Measurements from ENCODE around the gene ASB6. TPM values are rescaled to one million over a fixed set of nuclear protein-coding genes. Genes with fewer than 3 reads are reported as not detected.

ASB6 gene
- total RNA-seq, 1 experiment from 2014 or later, result 14.9 TPM

- Histone ChIP-seq H3K36me3 (peaks cover 84% of the 10 kb centered on the region), H3K27me3 (replicated peaks) (no peaks in the 10 kb centered on the region), H3K4me1 (replicated peaks) (peaks cover 21% of the 10 kb centered on the region), H3K27ac (no peak overlapping the region), H3K9me3 (replicated peaks) (no peaks in the 10 kb centered on the region), H3K4me3 (no peak overlapping the region)
- DNase-seq (ENCODE audit: low read depth in 1 of 2, low spot score in 2 of 2), result no peak
Observed at GRCh38 chr9:129633848-129634247, 8.1 kb downstream of the ASB6 start.

DNA sequence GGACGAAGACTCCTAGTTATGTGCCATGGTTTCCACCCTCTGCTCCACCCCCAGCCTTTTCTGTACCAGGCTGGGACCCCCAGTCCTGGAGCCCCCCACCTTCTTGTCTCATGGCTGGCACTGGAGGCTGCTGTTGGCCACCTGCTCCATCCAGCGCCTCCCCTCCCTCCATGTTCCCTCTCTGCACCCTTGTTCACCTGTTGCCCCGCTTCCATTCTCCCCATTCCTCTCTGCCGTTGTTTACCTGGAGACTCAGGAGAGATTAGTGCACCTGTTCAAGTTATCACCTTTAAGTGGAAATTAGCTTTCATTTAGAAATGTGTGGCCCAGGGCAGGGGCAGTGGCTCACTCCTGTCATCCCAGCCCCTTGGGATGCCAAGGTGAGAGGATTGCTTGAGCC lies 8.7 kb downstream of the ASB6 start:
- Histone ChIP-seq H3K4me3 (no peak overlapping the region), H3K36me3 (peaks cover 84% of the 10 kb centered on the region), H3K27ac (no peak overlapping the region), H3K4me1 (replicated peaks) (peaks cover 21% of the 10 kb centered on the region), H3K27me3 (replicated peaks) (no peaks in the 10 kb centered on the region), H3K9me3 (replicated peaks) (no peaks in the 10 kb centered on the region)
- no peak for DNase-seq (ENCODE audit: low read depth in 1 of 2, low spot score in 2 of 2)

- DNase-seq (ENCODE audit: low read depth in 1 of 2, low spot score in 2 of 2), result no peak
- peaks cover 84% of the 10 kb centered on the region for H3K36me3 ChIP-seq
Observed at GRCh38 chr9:129632460-129632859, 9.5 kb downstream of the ASB6 start.

DNA sequence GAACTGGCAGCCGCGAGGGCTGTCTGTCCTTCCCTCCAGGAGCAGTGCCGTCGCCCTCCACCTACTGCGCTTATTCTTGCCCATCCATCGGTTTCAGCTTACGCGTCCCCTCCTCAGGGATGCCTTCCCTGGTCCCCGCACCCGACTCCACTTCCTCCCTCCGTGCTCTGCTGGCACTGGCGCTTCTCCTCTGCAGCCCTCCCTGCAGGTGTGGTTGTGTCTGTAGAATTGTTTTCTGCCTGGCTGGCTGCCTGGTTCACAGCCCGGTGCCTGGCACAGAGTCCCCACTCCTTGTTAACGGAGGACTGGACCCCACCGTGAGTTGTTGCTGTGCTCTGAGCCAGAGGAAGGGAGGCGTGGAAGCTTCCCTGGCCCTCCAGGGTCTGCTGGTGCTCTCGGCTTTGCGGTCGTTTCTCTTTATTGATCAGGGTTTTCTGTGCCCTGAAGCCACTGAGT lies 10.2 kb downstream of the ASB6 start:
- Histone ChIP-seq H3K4me3 (no peak overlapping the region), H3K36me3 (peaks cover 77% of the 10 kb centered on the region)

More at GRCh38 chr9:129632460-129632859, 9.5 kb downstream of the ASB6 start:
- Histone ChIP-seq H3K4me3 (no peak overlapping the region), H3K27me3 (replicated peaks) (no peaks in the 10 kb centered on the region), H3K4me1 (replicated peaks) (peaks cover 28% of the 10 kb centered on the region), H3K27ac (no peak overlapping the region), H3K9me3 (replicated peaks) (no peaks in the 10 kb centered on the region)

DNA sequence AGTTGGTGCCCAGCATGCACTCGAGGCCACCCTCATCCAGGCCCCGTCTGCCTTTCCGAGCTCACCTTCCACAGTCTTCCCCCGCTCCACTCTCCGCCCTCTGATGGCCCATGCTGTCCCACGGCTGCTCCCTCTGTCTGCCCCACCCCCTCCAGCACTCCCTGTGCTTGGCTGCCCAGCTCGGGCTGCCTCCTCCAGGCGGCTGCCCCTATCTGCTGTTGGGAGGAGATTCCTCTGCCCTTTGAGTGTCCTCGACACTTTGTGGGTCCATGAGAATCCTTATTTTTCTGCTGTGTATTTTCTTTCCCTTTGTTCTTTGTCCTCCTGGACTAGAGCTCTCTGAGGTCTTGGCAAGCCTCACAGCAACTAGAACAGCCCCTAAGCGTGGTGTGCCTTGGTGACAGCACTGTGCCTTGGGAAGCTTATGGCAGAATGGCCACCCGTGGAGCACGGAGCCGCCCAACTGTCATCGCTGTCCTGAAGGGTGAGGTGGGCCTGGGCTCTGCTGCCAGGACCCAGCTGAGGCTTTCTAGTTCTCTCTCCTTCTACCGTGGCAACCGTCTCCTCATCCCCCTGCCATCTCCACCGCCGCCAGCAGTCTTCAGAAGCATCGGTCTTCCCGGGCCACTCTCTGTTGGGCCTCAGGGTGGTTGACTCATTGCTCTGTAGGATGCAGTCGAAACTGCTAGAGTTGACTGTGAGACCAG lies 10.8 kb downstream of the ASB6 start:
- H3K36me3 ChIP-seq, result peaks cover 71% of the 10 kb centered on the region
- H3K9me3 ChIP-seq (replicated peaks), result no peaks in the 10 kb centered on the region
- peaks cover 34% of the 10 kb centered on the region for H3K4me1 ChIP-seq (replicated peaks)
- no peaks in the 10 kb centered on the region for H3K27me3 ChIP-seq (replicated peaks)
- DNase-seq (ENCODE audit: low read depth in 1 of 2, low spot score in 2 of 2), result no peak
- H3K4me3 ChIP-seq, result no peak overlapping the region
- no peak overlapping the region for H3K27ac ChIP-seq

More for the DNA sequence above, 10.2 kb downstream of the ASB6 start:
- Histone ChIP-seq H3K4me1 (replicated peaks) (peaks cover 34% of the 10 kb centered on the region), H3K27me3 (replicated peaks) (no peaks in the 10 kb centered on the region), H3K27ac (no peak overlapping the region), H3K9me3 (replicated peaks) (no peaks in the 10 kb centered on the region)
- DNase-seq (ENCODE audit: low read depth in 1 of 2, low spot score in 2 of 2), result no peak

- H3K9me3 ChIP-seq (replicated peaks), result no peaks in the 10 kb centered on the region
- no peak overlapping the region for H3K27ac ChIP-seq
- H3K4me1 ChIP-seq (replicated peaks), result peaks cover 34% of the 10 kb centered on the region
Observed at GRCh38 chr9:129629251-129629820, 12.6 kb downstream of the ASB6 start.

GRCh38 chr9:129628709-129629108 lies 13.2 kb downstream of the ASB6 start:
- Histone ChIP-seq H3K27me3 (replicated peaks) (no peaks in the 10 kb centered on the region), H3K9me3 (replicated peaks) (no peaks in the 10 kb centered on the region), H3K27ac (no peak overlapping the region), H3K36me3 (peaks cover 50% of the 10 kb centered on the region), H3K4me3 (no peak overlapping the region), H3K4me1 (replicated peaks) (peaks cover 34% of the 10 kb centered on the region)
- no peak for DNase-seq (ENCODE audit: low read depth in 1 of 2, low spot score in 2 of 2)

More at GRCh38 chr9:129629251-129629820, 12.6 kb downstream of the ASB6 start:
- Histone ChIP-seq H3K4me3 (no peak overlapping the region), H3K36me3 (peaks cover 54% of the 10 kb centered on the region), H3K27me3 (replicated peaks) (no peaks in the 10 kb centered on the region)
- DNase-seq (ENCODE audit: low read depth in 1 of 2, low spot score in 2 of 2), result no peak

DNA sequence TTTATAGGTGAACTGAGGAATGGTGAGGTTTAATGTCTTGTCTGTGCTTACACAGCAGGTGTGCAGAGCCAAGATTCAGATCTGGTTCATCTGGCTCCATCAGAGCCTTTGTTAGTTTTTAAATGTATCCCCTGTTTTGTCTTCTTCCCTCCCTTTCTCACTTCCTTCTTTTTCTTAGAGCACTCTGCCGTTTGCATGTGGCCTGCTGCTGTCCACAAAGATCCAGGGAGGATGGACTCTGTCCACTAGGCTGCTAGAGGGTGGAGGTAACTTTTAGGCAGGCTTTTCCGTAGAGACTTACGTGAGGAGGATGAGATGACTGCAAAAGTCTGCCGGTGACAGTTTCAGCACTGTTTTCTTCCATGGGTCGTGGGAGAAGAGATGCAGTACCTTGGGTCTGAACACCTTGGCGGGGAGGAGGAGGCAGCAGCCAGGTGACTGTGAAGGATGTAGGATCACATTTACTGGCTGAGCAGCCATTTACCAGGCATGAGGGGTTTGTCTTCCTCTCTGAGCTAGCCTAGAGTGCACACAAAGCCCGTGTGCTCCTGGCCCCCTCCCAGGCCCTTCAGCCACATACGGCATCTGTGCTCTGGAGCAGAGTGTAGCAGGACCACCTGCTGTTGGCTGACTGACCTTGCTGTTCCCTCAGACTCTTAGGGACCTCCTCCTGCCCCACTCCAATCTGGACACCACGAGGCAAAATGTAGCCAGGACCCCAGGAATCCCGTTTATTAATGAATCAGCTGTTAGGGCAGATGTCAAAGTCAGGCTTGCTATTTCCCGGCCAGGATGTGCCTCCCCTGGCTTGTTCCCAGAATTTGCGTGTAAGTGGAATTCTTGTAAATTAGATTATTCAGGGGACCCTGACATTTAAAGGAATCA lies 14.2 kb downstream of the ASB6 start:
- DNase-seq (ENCODE audit: low read depth in 1 of 2, low spot score in 2 of 2), result no peak
- H3K27me3 ChIP-seq (replicated peaks), result no peaks in the 10 kb centered on the region
- H3K36me3 ChIP-seq, result peaks cover 41% of the 10 kb centered on the region
- peak overlapping the region; percentile 76 for H3K4me3 ChIP-seq
- peak overlapping the region; percentile 87; the same call in 1 of the 2 replicates for H3K27ac ChIP-seq
- H3K9me3 ChIP-seq (replicated peaks), result no peaks in the 10 kb centered on the region
- peaks cover 32% of the 10 kb centered on the region for H3K4me1 ChIP-seq (replicated peaks)

DNA sequence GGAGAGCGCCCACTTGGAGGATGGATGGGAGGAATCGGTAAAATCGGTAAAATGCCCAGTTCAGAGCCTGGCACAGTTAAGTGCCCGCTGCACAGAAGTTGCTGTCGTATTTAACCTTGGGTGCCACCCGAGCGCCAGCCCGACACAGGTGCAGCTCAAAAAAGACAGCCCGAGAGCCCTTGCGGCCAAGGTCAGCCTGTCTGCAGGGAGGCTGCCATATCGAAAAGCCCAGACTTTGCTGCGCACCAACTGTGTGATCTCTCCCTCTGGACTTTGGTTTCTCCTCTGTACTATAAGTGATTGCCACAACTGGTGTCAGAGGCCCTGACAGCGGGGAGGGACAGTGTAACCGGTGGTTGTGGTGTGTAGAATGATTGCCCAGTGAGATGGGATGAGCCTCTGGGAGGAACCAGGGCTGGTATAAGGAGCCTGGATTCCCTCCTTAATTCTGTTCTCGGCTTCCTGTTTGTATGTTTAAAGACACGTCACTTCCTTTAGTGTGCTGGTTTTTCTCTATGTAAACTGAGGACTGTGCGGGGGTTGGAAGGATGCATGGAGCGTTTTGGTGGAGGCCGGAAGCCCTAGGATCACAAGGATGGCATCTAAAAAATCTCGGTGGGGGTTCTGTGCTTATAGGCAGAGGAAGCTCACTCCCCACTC lies 15.2 kb downstream of the ASB6 start:
- peak; percentile 75 to 76 for DNase-seq (ENCODE audit: low read depth in 1 of 2, low spot score in 2 of 2)
- Histone ChIP-seq H3K4me1 (replicated peaks) (peaks cover 26% of the 10 kb centered on the region), H3K36me3 (peaks cover 30% of the 10 kb centered on the region), H3K4me3 (peak overlapping the region; percentile 76), H3K27ac (peak overlapping the region; percentile 87), H3K9me3 (replicated peaks) (no peaks in the 10 kb centered on the region), H3K27me3 (replicated peaks) (no peaks in the 10 kb centered on the region)

DNA sequence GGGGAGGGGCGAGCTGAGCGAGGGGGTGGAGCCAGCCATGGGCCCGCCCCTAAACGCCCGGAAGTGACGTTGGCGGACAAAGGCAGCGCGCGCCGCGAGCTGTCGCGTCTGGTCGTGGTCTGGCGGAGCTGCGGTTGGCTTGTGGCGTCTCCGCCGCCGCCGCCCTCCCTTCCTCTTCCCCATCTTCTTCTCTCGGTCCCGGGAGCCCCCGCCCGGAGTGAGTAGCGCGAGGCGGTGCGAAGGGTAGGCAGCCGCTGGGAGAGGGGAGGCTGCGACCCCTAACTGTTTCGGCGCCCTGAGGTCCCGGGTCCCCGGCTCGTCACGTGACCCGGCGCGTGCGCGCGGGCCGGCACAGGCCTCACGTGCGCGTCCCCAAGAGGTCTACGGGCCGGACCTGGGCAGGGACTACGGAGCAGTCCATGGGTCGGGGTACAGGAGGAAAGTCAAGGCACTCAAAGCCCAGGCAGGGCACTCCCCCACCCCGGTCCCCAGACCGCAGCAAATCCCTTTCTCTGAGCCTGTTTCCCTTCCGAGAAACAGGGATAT lies 15.8 kb downstream of the ASB6 start, which contains the start of gene NTMT1:
Gene NTMT1 (plus strand): TSS at position 85 of the 546 bp plus-strand sequence. CDS start 6,541 bp downstream, outside the sequence.
- H3K36me3 ChIP-seq, result peaks cover 24% of the 10 kb centered on the region
- no peaks in the 10 kb centered on the region for H3K27me3 ChIP-seq (replicated peaks)
- peaks cover 20% of the 10 kb centered on the region for H3K4me1 ChIP-seq (replicated peaks)
- DNase-seq (ENCODE audit: low read depth in 1 of 2, low spot score in 2 of 2), result peak; percentile 83 to 93
- H3K9me3 ChIP-seq (replicated peaks), result no peaks in the 10 kb centered on the region
- peak within 1 kb of the TSS; percentile 76 for H3K4me3 ChIP-seq
- peak within 1 kb of the TSS; percentile 87 for H3K27ac ChIP-seq

DNA sequence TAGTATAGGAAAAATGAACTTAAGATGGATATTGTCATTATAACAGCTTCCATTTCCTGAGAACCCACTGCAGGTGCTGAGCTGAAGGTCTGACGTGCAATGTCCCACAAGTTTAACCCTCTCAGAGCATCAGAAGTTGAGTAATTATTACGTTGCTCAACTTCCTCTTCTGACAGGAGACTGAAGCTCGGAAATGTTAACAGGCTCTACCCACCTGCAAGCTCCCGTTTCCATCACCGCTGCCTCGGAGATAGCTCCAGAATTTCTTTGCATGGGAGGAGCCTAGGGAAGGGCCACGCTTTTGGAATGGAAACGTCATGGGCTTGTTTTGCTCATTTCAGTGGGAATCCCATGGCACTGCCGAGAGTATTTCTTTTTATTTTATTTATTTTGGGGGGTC lies 17.0 kb downstream of the ASB6 start:
- Histone ChIP-seq H3K27me3 (replicated peaks) (no peaks in the 10 kb centered on the region), H3K36me3 (peaks cover 19% of the 10 kb centered on the region), H3K9me3 (replicated peaks) (no peaks in the 10 kb centered on the region), H3K27ac (no peak overlapping the region), H3K4me3 (no peak overlapping the region), H3K4me1 (replicated peaks) (peaks cover 22% of the 10 kb centered on the region)
- no peak for DNase-seq (ENCODE audit: low read depth in 1 of 2, low spot score in 2 of 2)

- Histone ChIP-seq H3K36me3 (peaks cover 19% of the 10 kb centered on the region), H3K27me3 (replicated peaks) (no peaks in the 10 kb centered on the region), H3K27ac (no peak overlapping the region), H3K4me3 (no peak overlapping the region), H3K9me3 (replicated peaks) (no peaks in the 10 kb centered on the region), H3K4me1 (replicated peaks) (peaks cover 25% of the 10 kb centered on the region)
- DNase-seq (ENCODE audit: low read depth in 1 of 2, low spot score in 2 of 2), result peak in 1 of 2 experiments; percentile 42
Observed at GRCh38 chr9:129624168-129624759, 17.7 kb downstream of the ASB6 start.

DNA sequence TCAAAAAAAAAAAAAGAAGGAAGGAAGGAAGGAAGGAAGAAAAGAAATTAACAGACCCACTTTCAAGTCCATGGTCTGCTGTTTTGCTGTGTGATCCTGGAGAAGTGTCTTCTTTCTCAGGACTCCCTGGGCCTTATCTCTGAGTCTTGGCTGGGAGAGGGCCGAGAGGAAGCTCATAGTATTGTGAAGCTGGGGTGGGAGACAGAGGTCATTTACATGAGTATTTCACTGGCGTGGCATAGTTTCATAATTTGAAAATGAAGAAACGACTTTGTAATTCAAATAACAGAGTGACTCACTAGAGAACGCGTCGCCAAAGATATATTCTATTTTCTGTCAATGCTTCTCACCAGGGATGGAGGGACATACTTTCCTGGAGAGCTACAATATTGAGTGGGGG lies 18.6 kb downstream of the ASB6 start:
- Histone ChIP-seq H3K27ac (no peak overlapping the region), H3K9me3 (replicated peaks) (no peaks in the 10 kb centered on the region; the same call in 1 of the 2 replicates)

More for the DNA sequence above, 18.6 kb downstream of the ASB6 start:
- no peak overlapping the region for H3K4me3 ChIP-seq
- H3K27me3 ChIP-seq (replicated peaks), result no peaks in the 10 kb centered on the region
- no peak for DNase-seq (ENCODE audit: low read depth in 1 of 2, low spot score in 2 of 2)
- peaks cover 9% of the 10 kb centered on the region for H3K36me3 ChIP-seq
- H3K4me1 ChIP-seq (replicated peaks), result peaks cover 25% of the 10 kb centered on the region
